ENCODE results near the gene SRSF3. TPM values are rescaled to one million over a fixed set of nuclear protein-coding genes. Genes with fewer than 3 reads are reported as not detected.
"Not testable (repeated sequence)": the region's sequence is repeated elsewhere in the genome, so short reads cannot be mapped to it uniquely, and the experiment has no call there.

Gene SRSF3
- total RNA-seq, 1 donor from 2014 or later = 209 TPM

- Mint-ChIP-seq H3K27ac (ENCODE audit: unreplicated experiment) (no peak overlapping the region), H3K4me3 (ENCODE audit: unreplicated experiment) (no peak overlapping the region), H3K9me3 (ENCODE audit: unreplicated experiment) (no peaks in the 10 kb centered on the region), H3K4me1 (ENCODE audit: unreplicated experiment) (peaks cover 13% of the 10 kb centered on the region), H3K36me3 (ENCODE audit: unreplicated experiment) (no peaks in the 10 kb centered on the region), H3K27me3 (ENCODE audit: unreplicated experiment) (peaks cover 15% of the 10 kb centered on the region)
- TF ChIP-seq CTCF (IDR thresholded peaks at IDR 0.05) = no peak
- DNase-seq (ENCODE audit: extremely low spot score, unreplicated experiment) = no peak
These were observed 56.8 kb downstream of the SRSF3 start for GRCh38 chr6:36650848-36651478.

- TF ChIP-seq CTCF (IDR thresholded peaks at IDR 0.05) = no peak
- Mint-ChIP-seq H3K27ac (ENCODE audit: unreplicated experiment) (no peak overlapping the region), H3K4me1 (ENCODE audit: unreplicated experiment) (peaks cover 13% of the 10 kb centered on the region), H3K27me3 (ENCODE audit: unreplicated experiment) (peaks cover 17% of the 10 kb centered on the region), H3K4me3 (ENCODE audit: unreplicated experiment) (no peak overlapping the region), H3K36me3 (ENCODE audit: unreplicated experiment) (no peaks in the 10 kb centered on the region), H3K9me3 (ENCODE audit: unreplicated experiment) (no peaks in the 10 kb centered on the region)
- no peak for DNase-seq (ENCODE audit: extremely low spot score, unreplicated experiment)
These were observed 57.7 kb downstream of the SRSF3 start for GRCh38 chr6:36651659-36652379.

GRCh38 chr6:36654469-36654868 lies 60.3 kb downstream of the SRSF3 start:
- H3K9me3 Mint-ChIP-seq (ENCODE audit: unreplicated experiment); H3K4me3 Mint-ChIP-seq (ENCODE audit: unreplicated experiment); DNase-seq (ENCODE audit: extremely low spot score, unreplicated experiment); H3K27ac Mint-ChIP-seq (ENCODE audit: unreplicated experiment); H3K36me3 Mint-ChIP-seq (ENCODE audit: unreplicated experiment): not testable (repeated sequence)
- H3K27me3 Mint-ChIP-seq (ENCODE audit: unreplicated experiment) = peaks cover 20% of the 10 kb centered on the region
- H3K4me1 Mint-ChIP-seq (ENCODE audit: unreplicated experiment) = peaks cover 17% of the 10 kb centered on the region

Small RNA genes lying within 50 kb of the gene (microRNA-seq; reads per million reads assigned to microRNA genes)
- not detected for gene MIR3925 (ENCODE audit: unreplicated experiment)

Other genes starting within 250 kb of the SRSF3 start
- gene ETV7, start 206.7 kb upstream of the SRSF3 start, total RNA-seq = 0.24 and 0.59 TPM in 2 replicates
- gene PXT1, start 151.5 kb upstream of the SRSF3 start, total RNA-seq = not detected in 2 replicates
- 76.3 and 82.5 TPM in 2 replicates for gene KCTD20, start 151.4 kb upstream of the SRSF3 start, total RNA-seq
- 51.6 and 53.9 TPM in 2 replicates for gene STK38, start 46.9 kb upstream of the SRSF3 start, total RNA-seq
- 161 and 201 TPM in 2 replicates for gene CDKN1A, start 84.4 kb downstream of the SRSF3 start, total RNA-seq
- gene RAB44, start 103.5 kb downstream of the SRSF3 start, total RNA-seq = not detected in 2 replicates
- not detected in 2 replicates for gene CPNE5, start 245.1 kb downstream of the SRSF3 start, total RNA-seq

Measured in osteocyte (in vitro differentiated cells).